Ovary (tissue), 3 donors: ENCODE measurements around the gene B3GALT5.

Source experiments
- EP300 ChIP-seq: sonication (generic); formaldehyde crosslinking; IDR thresholded peaks from one replicate; pipeline ENCODE4 v1.6.1; 2017; ENCODE audit warnings: antibody characterized with exemption
- POLR2A ChIP-seq: fragments of 450-650 bp; IDR thresholded peaks from one replicate; pipeline ENCODE4 v1.6.1; 2017; ENCODE audit warnings: antibody characterized with exemption, mild to moderate bottlenecking, moderate library complexity
- TF ChIP-seq, protein P1 (sequence below), 3 donors: fragments of 450-650 bp in 2 of 3; fragments of 200-600 bp in 1 of 3; IDR thresholded peaks; one replicate each; pipeline versions ENCODE4 v1.5.1 to v1.8.0; 2016 to 2022; ENCODE audit warnings: antibody characterized with exemption in 3 of 3, mild to moderate bottlenecking in 1 of 3
- donor health status: DM: no; HTN: no; CAD: no.

DNA sequence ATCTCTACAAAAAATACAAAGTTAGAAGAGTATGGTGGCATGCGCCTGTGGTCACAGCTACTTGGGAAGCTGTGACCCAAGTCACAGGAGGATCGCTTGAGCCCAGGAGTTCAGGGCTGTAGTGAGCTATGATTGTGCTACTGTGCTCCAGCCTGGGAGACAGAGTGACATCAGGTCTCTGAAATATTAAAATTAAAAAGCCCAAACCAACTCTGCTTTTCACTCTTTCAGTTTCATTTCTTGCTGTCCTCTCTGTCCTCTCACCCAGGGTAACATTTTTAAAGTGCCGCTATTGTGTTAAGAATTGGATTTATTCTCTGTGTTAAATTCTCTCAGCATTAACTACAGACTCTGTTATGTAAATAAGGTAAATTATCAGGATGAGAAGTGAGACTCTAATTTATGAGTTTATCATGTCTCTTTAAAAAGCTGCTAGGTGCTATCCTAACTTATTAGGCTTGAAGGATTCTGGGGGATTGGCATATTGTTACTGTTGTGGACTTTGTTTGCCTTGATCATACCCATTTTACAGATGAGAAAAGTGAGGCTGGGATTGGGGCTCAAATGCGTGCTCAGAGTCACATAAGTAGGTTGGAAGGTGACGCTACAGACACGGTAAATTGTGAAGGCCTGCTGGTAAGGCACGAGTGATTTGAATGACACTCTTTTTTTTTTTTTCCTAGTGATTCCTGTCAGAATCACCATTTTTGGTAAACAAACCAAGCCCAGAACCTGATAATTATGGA is 46.5 kb downstream of the B3GALT5 start:
- TF ChIP-seq, protein P1, sequence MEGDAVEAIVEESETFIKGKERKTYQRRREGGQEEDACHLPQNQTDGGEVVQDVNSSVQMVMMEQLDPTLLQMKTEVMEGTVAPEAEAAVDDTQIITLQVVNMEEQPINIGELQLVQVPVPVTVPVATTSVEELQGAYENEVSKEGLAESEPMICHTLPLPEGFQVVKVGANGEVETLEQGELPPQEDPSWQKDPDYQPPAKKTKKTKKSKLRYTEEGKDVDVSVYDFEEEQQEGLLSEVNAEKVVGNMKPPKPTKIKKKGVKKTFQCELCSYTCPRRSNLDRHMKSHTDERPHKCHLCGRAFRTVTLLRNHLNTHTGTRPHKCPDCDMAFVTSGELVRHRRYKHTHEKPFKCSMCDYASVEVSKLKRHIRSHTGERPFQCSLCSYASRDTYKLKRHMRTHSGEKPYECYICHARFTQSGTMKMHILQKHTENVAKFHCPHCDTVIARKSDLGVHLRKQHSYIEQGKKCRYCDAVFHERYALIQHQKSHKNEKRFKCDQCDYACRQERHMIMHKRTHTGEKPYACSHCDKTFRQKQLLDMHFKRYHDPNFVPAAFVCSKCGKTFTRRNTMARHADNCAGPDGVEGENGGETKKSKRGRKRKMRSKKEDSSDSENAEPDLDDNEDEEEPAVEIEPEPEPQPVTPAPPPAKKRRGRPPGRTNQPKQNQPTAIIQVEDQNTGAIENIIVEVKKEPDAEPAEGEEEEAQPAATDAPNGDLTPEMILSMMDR (IDR thresholded peaks at IDR 0.05), result no peak
- TF ChIP-seq POLR2A (no peak), EP300 (no peak)
